HFFc6 (cell line): ENCODE data around the gene SP7. TPM values are rescaled to one million over a fixed set of nuclear protein-coding genes. Genes with fewer than 3 reads are reported as not detected.

Experiments
- DNase-seq: peaks from one replicate; pipeline ENCODE4 v3.0.0-alpha.2; 2018
- H3K27ac Mint-ChIP-seq: 2 replicates; pipeline ENCODE4 v1.8.0; 2020; ENCODE audit warnings: mild to moderate bottlenecking, mixed read lengths
- H3K27me3 Mint-ChIP-seq: 2 replicates; pipeline ENCODE4 v1.8.0; 2021; ENCODE audit warnings: mild to moderate bottlenecking, moderate library complexity, mixed read lengths; ENCODE audit not compliant: insufficient read depth
- H3K36me3 Mint-ChIP-seq: 2 replicates; pipeline ENCODE4 v1.8.0; 2021; ENCODE audit warnings: low read depth, mixed read lengths
- H3K4me1 Mint-ChIP-seq: 2 replicates; pipeline ENCODE4 v1.8.0; 2020; ENCODE audit warnings: low read depth, mixed read lengths
- H3K4me3 Mint-ChIP-seq: 2 replicates; pipeline ENCODE4 v1.8.0; 2020; ENCODE audit warnings: mild to moderate bottlenecking, moderate library complexity, mixed read lengths
- H3K9me3 Mint-ChIP-seq: 2 replicates; pipeline ENCODE4 v1.8.0; 2020; ENCODE audit warnings: mild to moderate bottlenecking, mixed read lengths
- total RNA-seq, 6 experiments: library from RNA; stranded (reverse); fragmentation: NEBNext Ultra II Directional; extraction: Animal tissue kit (Norgen Biotek cat#: 25700); gene quantifications; 2 replicates in 1 of 6; 3 replicates in 5 of 6; pipeline ENCODE4 v1.2.3, GENCODE V29; 2021
- TF ChIP-seq, protein P1 (sequence below): fragments of 200-600 bp; sonication (generic); IDR thresholded peaks from 2 replicates; pipeline ENCODE4 v1.5.0; 2021; ENCODE audit warnings: antibody characterized with exemption, mild to moderate bottlenecking

SP7 gene
- total RNA-seq, 6 experiments from 2014 or later = not detected

DNA sequence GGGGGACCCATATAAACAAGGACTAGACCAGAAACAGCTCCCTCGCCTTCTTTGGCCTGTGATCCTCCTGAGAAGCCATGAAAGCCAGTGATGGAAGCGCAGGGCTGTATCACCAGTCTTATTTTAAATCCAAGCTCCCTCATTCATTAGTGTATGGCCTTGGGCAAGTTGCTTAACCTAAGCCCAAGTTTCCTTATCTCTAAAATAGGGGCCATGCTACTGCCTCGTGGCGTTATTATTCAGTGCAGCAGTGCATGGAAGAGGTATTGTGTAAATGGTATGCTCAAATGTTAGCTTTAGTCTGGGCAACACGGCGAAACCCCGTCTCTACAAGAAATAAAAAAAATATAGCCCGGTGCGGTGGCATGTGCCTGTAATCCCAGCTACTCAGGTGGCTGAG, 58.2 kb downstream of the SP7 start:
- no peaks in the 10 kb centered on the region for H3K4me1 Mint-ChIP-seq
- no peak overlapping the region for H3K27ac Mint-ChIP-seq
- H3K9me3 Mint-ChIP-seq = no peaks in the 10 kb centered on the region
- peaks cover 10% of the 10 kb centered on the region for H3K36me3 Mint-ChIP-seq
- H3K27me3 Mint-ChIP-seq = no peaks in the 10 kb centered on the region
- no peak overlapping the region for H3K4me3 Mint-ChIP-seq
- no peak for DNase-seq
- TF ChIP-seq, protein P1, sequence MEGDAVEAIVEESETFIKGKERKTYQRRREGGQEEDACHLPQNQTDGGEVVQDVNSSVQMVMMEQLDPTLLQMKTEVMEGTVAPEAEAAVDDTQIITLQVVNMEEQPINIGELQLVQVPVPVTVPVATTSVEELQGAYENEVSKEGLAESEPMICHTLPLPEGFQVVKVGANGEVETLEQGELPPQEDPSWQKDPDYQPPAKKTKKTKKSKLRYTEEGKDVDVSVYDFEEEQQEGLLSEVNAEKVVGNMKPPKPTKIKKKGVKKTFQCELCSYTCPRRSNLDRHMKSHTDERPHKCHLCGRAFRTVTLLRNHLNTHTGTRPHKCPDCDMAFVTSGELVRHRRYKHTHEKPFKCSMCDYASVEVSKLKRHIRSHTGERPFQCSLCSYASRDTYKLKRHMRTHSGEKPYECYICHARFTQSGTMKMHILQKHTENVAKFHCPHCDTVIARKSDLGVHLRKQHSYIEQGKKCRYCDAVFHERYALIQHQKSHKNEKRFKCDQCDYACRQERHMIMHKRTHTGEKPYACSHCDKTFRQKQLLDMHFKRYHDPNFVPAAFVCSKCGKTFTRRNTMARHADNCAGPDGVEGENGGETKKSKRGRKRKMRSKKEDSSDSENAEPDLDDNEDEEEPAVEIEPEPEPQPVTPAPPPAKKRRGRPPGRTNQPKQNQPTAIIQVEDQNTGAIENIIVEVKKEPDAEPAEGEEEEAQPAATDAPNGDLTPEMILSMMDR = no peak

Other genes with a start within 250 kb of the SP7 start
- gene IGFBP6, start 238.7 kb downstream of the SP7 start, total RNA-seq = 100 to 1,000 TPM; 317 to 444 (median 430) TPM
- gene SOAT2, start 232.9 kb downstream of the SP7 start, total RNA-seq = under 1 TPM; 0.12 to 0.34 (median 0.18) TPM
- 10 to 100 TPM; 17.3 to 25.7 (median 19.3) TPM for gene ZNF740, start 155.6 kb downstream of the SP7 start, total RNA-seq
- gene CSAD, start 155.4 kb downstream of the SP7 start, total RNA-seq = 10 to 100 TPM; 13.9 to 17.1 (median 16.0) TPM
- gene ITGB7, start 129.1 kb downstream of the SP7 start, total RNA-seq = 1 to 10 TPM in 3 of 6 experiments, under 1 TPM in 3; 0.35 to 1.5 (median 0.93) TPM
- 10 to 100 TPM; 47.2 to 80.5 (median 71.0) TPM for gene RARG, start 104.1 kb downstream of the SP7 start, total RNA-seq
- gene ESPL1, start 68.1 kb downstream of the SP7 start, total RNA-seq = 10 to 100 TPM in 5 of 6 experiments, 1 to 10 TPM in 1; 7.0 to 16.1 (median 14.1) TPM
- gene PFDN5, start 40.8 kb downstream of the SP7 start, total RNA-seq = 100 to 1,000 TPM; 502 to 568 (median 534) TPM
- gene MYG1, start 36.7 kb downstream of the SP7 start, total RNA-seq = 10 to 100 TPM; 59.8 to 76.0 (median 68.3) TPM
- 10 to 100 TPM; 44.0 to 63.5 (median 54.0) TPM for gene AAAS, start 14.7 kb downstream of the SP7 start, total RNA-seq
- gene SP1, start 43.8 kb upstream of the SP7 start, total RNA-seq = 10 to 100 TPM; 38.2 to 51.8 (median 43.5) TPM
- gene AMHR2, start 87.5 kb upstream of the SP7 start, total RNA-seq = not detected
- 100 to 1,000 TPM; 122 to 188 (median 165) TPM for gene PRR13, start 105.4 kb upstream of the SP7 start, total RNA-seq
- 100 to 1,000 TPM; 763 to 969 (median 874) TPM for gene PCBP2, start 115.7 kb upstream of the SP7 start, total RNA-seq
- 10 to 100 TPM; 21.2 to 26.5 (median 23.5) TPM for gene MAP3K12, start 163.1 kb upstream of the SP7 start, total RNA-seq
- gene TARBP2, start 164.9 kb upstream of the SP7 start, total RNA-seq = 10 to 100 TPM; 35.1 to 41.7 (median 37.1) TPM
- not detected for gene NPFF, start 171.1 kb upstream of the SP7 start, total RNA-seq